ENCODE measurements around the gene ITCH.
"Not testable (repeated sequence)": the region's sequence is repeated elsewhere in the genome, so short reads cannot be mapped to it uniquely, and the experiment has no call there.

The ITCH gene

GRCh38 chr20:34403063-34403827, 40.2 kb downstream of the ITCH start:
- no peak for DNase-seq
- Histone ChIP-seq H3K4me1 (peaks cover 0 to 11% (median 3%) of the 10 kb centered on the region in 4 donors), H3K4me3 (no peak overlapping the region), H3K27ac (no peak overlapping the region), H3K27me3 (no peaks in the 10 kb centered on the region), H3K36me3 (peaks cover 0 to 5% (median 0%) of the 10 kb centered on the region in 3 donors), H3K9me3 (no peaks in the 10 kb centered on the region)
- TF ChIP-seq CTCF (IDR thresholded peaks at IDR 0.05) = no peak
- intact Hi-C loops (cut with DNase I; ENCODE audit: low total_unique reads) = no loop called here

GRCh38 chr20:34403908-34404307, 40.8 kb downstream of the ITCH start:
- Histone ChIP-seq H3K4me1 (peaks cover 0 to 11% (median 3%) of the 10 kb centered on the region in 4 donors), H3K27me3 (no peaks in the 10 kb centered on the region), H3K9me3 (no peaks in the 10 kb centered on the region), H3K27ac (no peak overlapping the region), H3K4me3 (no peak overlapping the region), H3K36me3 (peaks cover 0 to 7% (median 0%) of the 10 kb centered on the region in 3 donors)
- DNase-seq = no peak
- TF ChIP-seq CTCF (IDR thresholded peaks at IDR 0.05) = no peak
- intact Hi-C loops (cut with DNase I; ENCODE audit: low total_unique reads) = no loop called here

GRCh38 chr20:34404803-34405202, 41.7 kb downstream of the ITCH start:
- Histone ChIP-seq H3K27ac (no peak overlapping the region), H3K9me3 (no peaks in the 10 kb centered on the region), H3K4me3 (no peak overlapping the region), H3K36me3 (peaks cover 0 to 10% (median 8%) of the 10 kb centered on the region in 3 donors), H3K4me1 (peaks cover 0 to 11% (median 3%) of the 10 kb centered on the region in 4 donors), H3K27me3 (no peaks in the 10 kb centered on the region)
- DNase-seq = no peak
- TF ChIP-seq CTCF (IDR thresholded peaks at IDR 0.05) = no peak
- intact Hi-C loops (cut with DNase I; ENCODE audit: low total_unique reads) = no loop called here

GRCh38 chr20:34405247-34405651, 42.2 kb downstream of the ITCH start:
- intact Hi-C loops (cut with DNase I; ENCODE audit: low total_unique reads); H3K27ac ChIP-seq: not testable (repeated sequence)

GRCh38 chr20:34405942-34406341, 42.9 kb downstream of the ITCH start:
- H3K27ac ChIP-seq; H3K9me3 ChIP-seq; DNase-seq; H3K27me3 ChIP-seq; H3K4me3 ChIP-seq; intact Hi-C loops (cut with DNase I; ENCODE audit: low total_unique reads): not testable (repeated sequence)
- Histone ChIP-seq H3K36me3 (peaks cover 0 to 12% (median 10%) of the 10 kb centered on the region in 3 donors), H3K4me1 (peaks cover 0 to 11% (median 3%) of the 10 kb centered on the region in 4 donors)

More at GRCh38 chr20:34405247-34405651, 42.2 kb downstream of the ITCH start:
- peaks cover 0 to 11% (median 3%) of the 10 kb centered on the region in 4 donors for H3K4me1 ChIP-seq
- not testable (repeated sequence) for H3K27me3 ChIP-seq, H3K9me3 ChIP-seq, H3K4me3 ChIP-seq, DNase-seq
- H3K36me3 ChIP-seq = peaks cover 0 to 11% (median 8%) of the 10 kb centered on the region in 3 donors

- no peak for DNase-seq
- H3K27me3 ChIP-seq = no peaks in the 10 kb centered on the region
Measured at GRCh38 chr20:34407962-34408474, 44.9 kb downstream of the ITCH start.

More at GRCh38 chr20:34407962-34408474, 44.9 kb downstream of the ITCH start:
- H3K27ac ChIP-seq = no peak overlapping the region
- no peak for TF ChIP-seq CTCF (IDR thresholded peaks at IDR 0.05)
- H3K36me3 ChIP-seq = peaks cover 0 to 20% (median 14%) of the 10 kb centered on the region in 3 donors
- peaks cover 0 to 9% (median 0%) of the 10 kb centered on the region in 4 donors for H3K4me1 ChIP-seq
- no peak overlapping the region for H3K4me3 ChIP-seq
- H3K9me3 ChIP-seq = no peaks in the 10 kb centered on the region
- intact Hi-C loops (cut with DNase I; ENCODE audit: low total_unique reads) = no loop called here

All from tibial artery (tissue), 4 donors.